ENCODE results near the gene ARHGDIB. TPM values are rescaled to one million over a fixed set of nuclear protein-coding genes. Genes with fewer than 3 reads are reported as not detected.

ARHGDIB gene
- total RNA-seq (100 to 1,000 TPM in 5 of 9 donors, 10 to 100 TPM in 4; 28.3 to 196 (median 101) TPM), polyA plus RNA-seq (100 to 1,000 TPM; 157 to 190 (median 165) TPM)
- long read RNA-seq, donor 1, transcript ARHGDIB-201 (6 exons, 1,256 nt), result major isoform, 14 of 14 reads
- long read RNA-seq, donor 1, partial matches to known transcripts, result 0 of 14 reads
- long read RNA-seq, donor 1, other reads (novel, unspliced or antisense), result 0 of 14 reads
- long read RNA-seq, donor 2, transcript ARHGDIB-201 (6 exons, 1,256 nt), result major isoform, 14 of 14 reads
- long read RNA-seq, donor 2, partial matches to known transcripts, result 0 of 14 reads
- long read RNA-seq, donor 2, other reads (novel, unspliced or antisense), result 0 of 14 reads
- long read RNA-seq, donor 3, transcript ARHGDIB-201 (6 exons, 1,256 nt), result major isoform, 15 of 15 reads
- long read RNA-seq, donor 3, partial matches to known transcripts, result 0 of 15 reads
- long read RNA-seq, donor 3, other reads (novel, unspliced or antisense), result 0 of 15 reads
- long read RNA-seq, donor 4, transcript ARHGDIB-201 (6 exons, 1,256 nt), result major isoform, 72 of 83 reads
- long read RNA-seq, donor 4, partial matches to known transcripts, result 4 of 83 reads
- long read RNA-seq, donor 4, other reads (novel, unspliced or antisense), result 4 of 83 reads
- long read RNA-seq, donor 5, transcript ARHGDIB-201 (6 exons, 1,256 nt), result major isoform, 81 of 89 reads
- long read RNA-seq, donor 5, partial matches to known transcripts, result 3 of 89 reads
- long read RNA-seq, donor 5, other reads (novel, unspliced or antisense), result 2 of 89 reads
- long read RNA-seq, donor 6, transcript ARHGDIB-201 (6 exons, 1,256 nt), result major isoform, 47 of 53 reads
- long read RNA-seq, donor 6, partial matches to known transcripts, result 0 of 53 reads
- long read RNA-seq, donor 6, other reads (novel, unspliced or antisense), result 5 of 53 reads
- long read RNA-seq, donor 7, partial matches to known transcripts, result 8 of 12 reads
- long read RNA-seq, donor 7, other reads (novel, unspliced or antisense), result 0 of 12 reads
- long read RNA-seq, donor 8, transcript ARHGDIB-201 (6 exons, 1,256 nt), result major isoform, 7 of 20 reads
- long read RNA-seq, donor 8, partial matches to known transcripts, result 11 of 20 reads
- long read RNA-seq, donor 8, other reads (novel, unspliced or antisense), result 0 of 20 reads
- long read RNA-seq, donor 9, transcript ARHGDIB-201 (6 exons, 1,256 nt), result major isoform, 6 of 8 reads
- long read RNA-seq, donor 9, partial matches to known transcripts, result 0 of 8 reads
- long read RNA-seq, donor 9, other reads (novel, unspliced or antisense), result 0 of 8 reads
- long read RNA-seq, donor 10, transcript ARHGDIB-201 (6 exons, 1,256 nt), result major isoform, 5 of 11 reads
- long read RNA-seq, donor 10, partial matches to known transcripts, result 5 of 11 reads
- long read RNA-seq, donor 10, other reads (novel, unspliced or antisense), result 0 of 11 reads

DNA sequence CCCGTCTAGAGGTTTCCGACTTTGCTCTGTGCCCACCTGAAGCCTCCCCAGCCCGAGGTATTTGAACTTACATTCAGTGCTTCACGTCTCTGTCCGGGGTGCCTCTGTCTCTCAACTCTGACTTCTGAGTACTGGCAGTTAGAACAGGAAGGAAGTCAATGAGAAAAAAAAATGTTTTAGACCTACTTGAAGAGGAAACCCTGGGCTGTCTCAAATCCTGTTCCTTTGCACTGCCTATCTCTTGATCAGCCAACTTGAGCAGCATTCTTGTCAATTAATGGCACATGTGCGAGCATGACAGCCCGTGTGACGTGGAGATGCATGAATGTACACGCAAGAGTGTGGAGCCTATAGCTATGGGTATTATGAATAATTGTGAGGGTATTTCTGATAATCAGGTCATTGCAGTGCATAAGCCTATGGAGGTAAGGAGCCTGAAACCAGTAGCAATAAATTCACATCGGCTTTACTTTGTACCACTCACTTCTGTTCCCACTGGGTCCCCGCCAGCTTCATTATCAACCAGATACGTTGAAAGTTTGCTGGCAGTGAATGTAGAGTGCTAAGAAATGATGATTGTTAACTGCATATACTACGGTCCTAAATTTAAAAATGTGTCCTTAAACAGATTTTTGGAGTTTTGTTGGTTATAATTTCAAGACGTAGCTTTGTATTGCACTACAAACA lies at the start of gene ARHGDIB:
ARHGDIB (minus strand) TSS at position 136 of the 687 bp plus-strand sequence. CDS start 10,889 bp downstream, outside the sequence.
- H3K27me3 ChIP-seq, result no peaks in the 10 kb centered on the region
- no peaks in the 10 kb centered on the region for H3K9me3 ChIP-seq (replicated peaks in 1 of 3)
- 53 to 67% (median 54%) methylated on average over 14 of the region's 14 CpGs for WGBS, 4 donors
- peak in 4 of 7 donors; percentile 24 to 66 (median 32) for DNase-seq
- intact Hi-C loops (cut with DNase I), result no loop called here
- peak within 1 kb of the TSS in 2 of 4 donors; percentile 17 to 53 for H3K4me3 ChIP-seq
- TF ChIP-seq POLR2A (IDR thresholded peaks at IDR 0.05), result peak in 1 of 2 donors; percentile 11
- no peak for TF ChIP-seq CTCF (IDR thresholded peaks at IDR 0.05)
- peaks cover 0 to 15% of the 10 kb centered on the region in 2 donors for H3K4me1 ChIP-seq (replicated peaks in 1 of 2)
- peak within 1 kb of the TSS; percentile 25 to 76 (median 44) for H3K27ac ChIP-seq
- no peaks in the 10 kb centered on the region for H3K36me3 ChIP-seq (replicated peaks in 1 of 2)

- no peak overlapping the region for H3K27ac ChIP-seq
- DNase-seq, result no peak
- TF ChIP-seq CTCF (IDR thresholded peaks at IDR 0.05) (no peak), POLR2A (IDR thresholded peaks at IDR 0.05) (no peak)
- no peaks in the 10 kb centered on the region for H3K9me3 ChIP-seq (replicated peaks in 1 of 3)
- no peaks in the 10 kb centered on the region for H3K36me3 ChIP-seq (replicated peaks in 1 of 2)
- intact Hi-C loops (cut with DNase I), result no loop called here
- no peaks in the 10 kb centered on the region for H3K27me3 ChIP-seq
- no peak overlapping the region for H3K4me3 ChIP-seq
- H3K4me1 ChIP-seq (replicated peaks in 1 of 2), result no peaks in the 10 kb centered on the region
Measured at GRCh38 chr12:15011162-15011561, 49.8 kb upstream of the ARHGDIB start.

DNA sequence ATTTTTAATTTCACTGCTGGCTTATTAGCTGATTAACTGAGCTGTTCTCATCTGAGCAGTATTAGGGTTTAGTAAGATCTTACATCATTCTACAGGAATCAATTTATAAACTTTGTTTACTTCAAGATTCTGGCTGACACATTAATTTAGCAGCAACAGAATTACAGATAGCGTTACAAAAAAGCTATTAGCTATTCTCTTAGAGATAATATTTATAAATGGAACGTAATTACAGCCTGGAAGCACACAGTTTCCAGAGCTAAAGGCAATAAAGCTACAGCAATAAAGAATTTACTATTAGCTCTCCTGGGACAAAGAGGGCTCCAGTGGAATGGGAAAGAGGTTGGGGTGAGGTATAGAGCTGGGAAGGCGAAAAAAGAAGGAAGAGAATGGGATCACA lies 46.1 kb upstream of the ARHGDIB start:
- Histone ChIP-seq H3K4me1 (replicated peaks in 1 of 2) (no peaks in the 10 kb centered on the region), H3K36me3 (replicated peaks in 1 of 2) (no peaks in the 10 kb centered on the region), H3K9me3 (replicated peaks in 1 of 3) (no peaks in the 10 kb centered on the region), H3K27ac (no peak overlapping the region), H3K27me3 (no peaks in the 10 kb centered on the region), H3K4me3 (no peak overlapping the region)
- TF ChIP-seq CTCF (IDR thresholded peaks at IDR 0.05) (no peak), POLR2A (IDR thresholded peaks at IDR 0.05) (no peak)
- DNase-seq, result no peak
- 65 to 78% (median 67%) methylated on average over 3 of the region's 3 CpGs for WGBS, 4 donors
- intact Hi-C loops (cut with DNase I), result no loop called here

Data from adrenal gland (tissue), 19 donors.